ENCODE results near the gene CEACAM16. TPM values are rescaled to one million over a fixed set of nuclear protein-coding genes. Genes with fewer than 3 reads are reported as not detected.
"Not testable (repeated sequence)": the region's sequence is repeated elsewhere in the genome, so short reads cannot be mapped to it uniquely, and the experiment has no call there.

Gene CEACAM16
- total RNA-seq, 2 experiments from 2014 or later: not detected

GRCh38 chr19:44664976-44665375 lies 34.0 kb upstream of the CEACAM16 start:
- ChIA-PET POLR2A (no interaction called here), CTCF (ENCODE audit: unreplicated experiment) (no interaction called here)
- H3K4me1 ChIP-seq (ENCODE audit: insufficient read depth, low read length, poor library complexity, severe bottlenecking): no peaks in the 10 kb centered on the region
- H3K9me3 ChIP-seq (ENCODE audit: low read length): no peaks in the 10 kb centered on the region
- H3K9me2 ChIP-seq (ENCODE audit: insufficient read depth, low read length): no peaks in the 10 kb centered on the region
- H4K20me1 ChIP-seq (ENCODE audit: insufficient read depth, low read length): no peaks in the 10 kb centered on the region
- H3K36me3 ChIP-seq (ENCODE audit: insufficient read depth, low read length): no peaks in the 10 kb centered on the region
- TF ChIP-seq CTCF (conservative IDR thresholded peaks at IDR 0.05; ENCODE audit: low read length) (no peak), EZH2phosphoT487 (IDR thresholded peaks at IDR 0.05; ENCODE audit: borderline replicate concordance, low read depth, low read length) (no peak)
- H3K27ac ChIP-seq (ENCODE audit: low read depth, low read length, poor library complexity, severe bottlenecking): no peak overlapping the region
- no peak overlapping the region for H3K4me3 ChIP-seq (ENCODE audit: low read depth, low read length, poor library complexity, severe bottlenecking)
- intact Hi-C loops (cut with micrococcal nuclease; ENCODE audit: unreplicated experiment): no loop called here
- no peak overlapping the region for H3K4me2 ChIP-seq (ENCODE audit: low read length)
- BruUV-seq (replicated peaks): no TSS peak
- no peak for DNase-seq (ENCODE audit: low spot score)
- no peaks in the 10 kb centered on the region for H3K79me2 ChIP-seq (ENCODE audit: insufficient read depth, low read depth, low read length)
- no peak overlapping the region for H2AFZ ChIP-seq (ENCODE audit: low read length)

- Histone ChIP-seq H3K4me2 (ENCODE audit: low read length) (no peak overlapping the region), H3K36me3 (ENCODE audit: insufficient read depth, low read length) (no peaks in the 10 kb centered on the region), H4K20me1 (ENCODE audit: insufficient read depth, low read length) (no peaks in the 10 kb centered on the region), H3K4me1 (ENCODE audit: insufficient read depth, low read length, poor library complexity, severe bottlenecking) (no peaks in the 10 kb centered on the region), H3K4me3 (ENCODE audit: low read depth, low read length, poor library complexity, severe bottlenecking) (no peak overlapping the region), H3K79me2 (ENCODE audit: insufficient read depth, low read depth, low read length) (no peaks in the 10 kb centered on the region), H3K27ac (ENCODE audit: low read depth, low read length, poor library complexity, severe bottlenecking) (no peak overlapping the region), H2AFZ (ENCODE audit: low read length) (no peak overlapping the region), H3K9me3 (ENCODE audit: low read length) (no peaks in the 10 kb centered on the region), H3K9me2 (ENCODE audit: insufficient read depth, low read length) (no peaks in the 10 kb centered on the region)
- no peak for DNase-seq (ENCODE audit: low spot score)
- TF ChIP-seq CTCF (conservative IDR thresholded peaks at IDR 0.05; ENCODE audit: low read length): no peak
- TF ChIP-seq EZH2phosphoT487 (IDR thresholded peaks at IDR 0.05; ENCODE audit: borderline replicate concordance, low read depth, low read length): no peak
- ChIA-PET CTCF (ENCODE audit: unreplicated experiment) (no interaction called here), POLR2A (interaction anchor here (0.6 kb wide), 1 partner anchor 1413 kb away, joined by 3 read pairs; no protein-coding TSS in a partner anchor)
- BruUV-seq (replicated peaks): no TSS peak
- intact Hi-C loops (cut with micrococcal nuclease; ENCODE audit: unreplicated experiment): no loop called here
Observed at GRCh38 chr19:44666852-44667556, 31.9 kb upstream of the CEACAM16 start.

GRCh38 chr19:44668985-44669764 lies 29.8 kb upstream of the CEACAM16 start:
- H3K9me3 ChIP-seq (ENCODE audit: low read length): no peaks in the 10 kb centered on the region
- no peaks in the 10 kb centered on the region for H3K79me2 ChIP-seq (ENCODE audit: insufficient read depth, low read depth, low read length)
- no peaks in the 10 kb centered on the region for H3K9me2 ChIP-seq (ENCODE audit: insufficient read depth, low read length)
- H3K36me3 ChIP-seq (ENCODE audit: insufficient read depth, low read length): no peaks in the 10 kb centered on the region
- intact Hi-C loops (cut with micrococcal nuclease; ENCODE audit: unreplicated experiment): no loop called here
- H3K4me1 ChIP-seq (ENCODE audit: insufficient read depth, low read length, poor library complexity, severe bottlenecking): no peaks in the 10 kb centered on the region
- TF ChIP-seq EZH2phosphoT487 (IDR thresholded peaks at IDR 0.05; ENCODE audit: borderline replicate concordance, low read depth, low read length) (no peak), CTCF (conservative IDR thresholded peaks at IDR 0.05; ENCODE audit: low read length) (no peak)
- H3K4me3 ChIP-seq (ENCODE audit: low read depth, low read length, poor library complexity, severe bottlenecking): no peak overlapping the region
- POLR2A ChIA-PET: no interaction called here
- no peak overlapping the region for H3K4me2 ChIP-seq (ENCODE audit: low read length)
- no peaks in the 10 kb centered on the region for H4K20me1 ChIP-seq (ENCODE audit: insufficient read depth, low read length)
- BruUV-seq (replicated peaks): no TSS peak
- CTCF ChIA-PET (ENCODE audit: unreplicated experiment): no interaction called here
- DNase-seq (ENCODE audit: low spot score): no peak
- H3K27ac ChIP-seq (ENCODE audit: low read depth, low read length, poor library complexity, severe bottlenecking): no peak overlapping the region
- no peak overlapping the region for H2AFZ ChIP-seq (ENCODE audit: low read length)

- BruUV-seq (replicated peaks); CTCF ChIA-PET (ENCODE audit: unreplicated experiment): not testable (repeated sequence)
Observed at GRCh38 chr19:44670027-44670426, 28.9 kb upstream of the CEACAM16 start.

More at GRCh38 chr19:44670027-44670426, 28.9 kb upstream of the CEACAM16 start:
- H3K27ac ChIP-seq (ENCODE audit: low read depth, low read length, poor library complexity, severe bottlenecking); H3K9me2 ChIP-seq (ENCODE audit: insufficient read depth, low read length); POLR2A ChIA-PET; H3K4me3 ChIP-seq (ENCODE audit: low read depth, low read length, poor library complexity, severe bottlenecking); H3K79me2 ChIP-seq (ENCODE audit: insufficient read depth, low read depth, low read length); H3K4me2 ChIP-seq (ENCODE audit: low read length); H2AFZ ChIP-seq (ENCODE audit: low read length); H3K36me3 ChIP-seq (ENCODE audit: insufficient read depth, low read length); H3K4me1 ChIP-seq (ENCODE audit: insufficient read depth, low read length, poor library complexity, severe bottlenecking); H4K20me1 ChIP-seq (ENCODE audit: insufficient read depth, low read length); DNase-seq (ENCODE audit: low spot score); H3K9me3 ChIP-seq (ENCODE audit: low read length); intact Hi-C loops (cut with micrococcal nuclease; ENCODE audit: unreplicated experiment): not testable (repeated sequence)

Data from OCI-LY7 (cell line).